Left lung (tissue), 14 donors: Measurements from ENCODE around the gene ERBB2. TPM values are rescaled to one million over a fixed set of nuclear protein-coding genes. Genes with fewer than 3 reads are reported as not detected.
A peak's percentile ranks its signal among the peaks of the same experiment; 100 is the strongest.

Experiments
- ATAC-seq: fragments of 200-7000 bp; cut with Tn5 transposase; one replicate; pipeline ENCODE4 v1.9.1; 2020; ENCODE audit warnings: moderate library complexity
- DNase-seq, 4 donors: peaks; one replicate each; pipeline ENCODE4 v3.0.0-alpha.2; 2013 to 2020
- H3K27ac ChIP-seq, 2 donors: fragments of 200-600 bp; sonication (generic) in 1 of 2; one replicate each; pipeline versions ENCODE4 v1.5.0 to v1.8.0; 2020 to 2021
- H3K27me3 ChIP-seq, 2 donors: fragments of 200-600 bp; sonication (generic) in 1 of 2; one replicate each; pipeline versions ENCODE4 v1.5.0 to v1.8.0; 2020 to 2021
- H3K36me3 ChIP-seq, 2 donors: fragments of 200-600 bp; sonication (generic) in 1 of 2; one replicate each; pipeline versions ENCODE4 v1.5.0 to v1.8.0; 2020 to 2021
- H3K4me1 ChIP-seq, 2 donors: fragments of 200-600 bp; one replicate each; pipeline ENCODE4 v1.8.0; 2021
- H3K4me3 ChIP-seq, 2 donors: fragments of 200-600 bp; sonication (generic) in 1 of 2; one replicate each; pipeline versions ENCODE4 v1.5.0 to v1.8.0; 2020 to 2021; ENCODE audit warnings: mild to moderate bottlenecking in 1 of 2
- H3K9me3 ChIP-seq, 2 donors: fragments of 200-600 bp; sonication (generic) in 1 of 2; one replicate each; pipeline versions ENCODE4 v1.5.0 to v1.8.0; 2020 to 2021
- intact Hi-C, 2 donors: fragments of 100-400 bp; cut with DNase I; formaldehyde crosslinking; loops; one replicate each; pipeline versions ENCODE4 v1.11.2 to v1.14.2; 2022
- long read RNA-seq, 12 donors: library from polyadenylated mRNA in 2 of 12; unstranded in 2 of 12; transcript quantifications; one replicate each; pipeline ENCODE4 v2.0.0 and lab custom pipeline, GENCODE V29; 2019 to 2026
- polyA plus RNA-seq, 6 donors: library from polyadenylated mRNA; unstranded; fragments of 120-200 nt; gene quantifications; one replicate each; pipeline ENCODE4 v1.2.1, GENCODE V29; 2013; ENCODE audit not compliant: insufficient read length in 6 of 6
- total RNA-seq, 2 donors: library from RNA; stranded (reverse); fragmentation: NEBNext Ultra II Directional; extraction: Animal tissue kit (Norgen Biotek cat#: 25700); gene quantifications; one replicate each; pipeline ENCODE4 v1.2.1, GENCODE V29; 2021
- TF ChIP-seq, protein P1 (sequence below), 2 donors: fragments of 200-600 bp; sonication (generic) in 1 of 2; IDR thresholded peaks; one replicate each; pipeline versions ENCODE4 v1.5.0 to v1.8.0; 2021; ENCODE audit warnings: antibody characterized with exemption in 2 of 2
- donor health status: DM: no; HTN: yes; CAD: no.
- donor health status: DM: no; HTN: no; CAD: no.

Gene ERBB2
- total RNA-seq (100 to 1,000 TPM in 1 of 2 donors, 10 to 100 TPM in 1; 65.1 to 137 TPM), polyA plus RNA-seq (100 to 1,000 TPM; 103 to 125 (median 107) TPM)
- long read RNA-seq, donor 1, full-length matches to known transcripts: 3 of 202 reads
- long read RNA-seq, donor 1, partial matches to known transcripts: 119 of 202 reads
- long read RNA-seq, donor 1, other reads (novel, unspliced or antisense): 80 of 202 reads
- long read RNA-seq, donor 2, full-length matches to known transcripts: 4 of 107 reads
- long read RNA-seq, donor 2, partial matches to known transcripts: 103 of 107 reads
- long read RNA-seq, donor 2, other reads (novel, unspliced or antisense): 0 of 107 reads
- long read RNA-seq, donor 3, full-length matches to known transcripts: 5 of 46 reads
- long read RNA-seq, donor 3, partial matches to known transcripts: 41 of 46 reads
- long read RNA-seq, donor 3, other reads (novel, unspliced or antisense): 0 of 46 reads
- long read RNA-seq, donor 4, full-length matches to known transcripts: 1 of 13 reads
- long read RNA-seq, donor 4, partial matches to known transcripts: 10 of 13 reads
- long read RNA-seq, donor 4, other reads (novel, unspliced or antisense): 2 of 13 reads
- long read RNA-seq, donor 5, full-length matches to known transcripts: 3 of 59 reads
- long read RNA-seq, donor 5, partial matches to known transcripts: 56 of 59 reads
- long read RNA-seq, donor 5, other reads (novel, unspliced or antisense): 0 of 59 reads
- long read RNA-seq, donor 6, full-length matches to known transcripts: 3 of 17 reads
- long read RNA-seq, donor 6, partial matches to known transcripts: 14 of 17 reads
- long read RNA-seq, donor 6, other reads (novel, unspliced or antisense): 0 of 17 reads
- long read RNA-seq, donor 7, full-length matches to known transcripts: 6 of 6 reads
- long read RNA-seq, donor 7, partial matches to known transcripts: 0 of 6 reads
- long read RNA-seq, donor 7, other reads (novel, unspliced or antisense): 0 of 6 reads
- long read RNA-seq, donor 8, full-length matches to known transcripts: 5 of 126 reads
- long read RNA-seq, donor 8, partial matches to known transcripts: 114 of 126 reads
- long read RNA-seq, donor 8, other reads (novel, unspliced or antisense): 7 of 126 reads
- long read RNA-seq, donor 9: 0 reads
- long read RNA-seq, donor 10, partial matches to known transcripts: 3 of 3 reads
- long read RNA-seq, donor 10, other reads (novel, unspliced or antisense): 0 of 3 reads
- long read RNA-seq, donor 11: 0 reads
- long read RNA-seq, donor 12, full-length matches to known transcripts: 2 of 93 reads
- long read RNA-seq, donor 12, partial matches to known transcripts: 47 of 93 reads
- long read RNA-seq, donor 12, other reads (novel, unspliced or antisense): 44 of 93 reads

DNA sequence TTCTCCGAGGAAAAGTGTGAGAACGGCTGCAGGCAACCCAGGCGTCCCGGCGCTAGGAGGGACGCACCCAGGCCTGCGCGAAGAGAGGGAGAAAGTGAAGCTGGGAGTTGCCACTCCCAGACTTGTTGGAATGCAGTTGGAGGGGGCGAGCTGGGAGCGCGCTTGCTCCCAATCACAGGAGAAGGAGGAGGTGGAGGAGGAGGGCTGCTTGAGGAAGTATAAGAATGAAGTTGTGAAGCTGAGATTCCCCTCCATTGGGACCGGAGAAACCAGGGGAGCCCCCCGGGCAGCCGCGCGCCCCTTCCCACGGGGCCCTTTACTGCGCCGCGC, at the start of gene ERBB2:
Gene ERBB2, plus strand, starts transcription at position 247 of the 330 bp plus-strand sequence. CDS start 175 bp downstream, outside the sequence.
- DNase-seq (peak in 3 of 4 donors; percentile 70 to 91 (median 79)), ATAC-seq (peak; percentile 85)
- H3K4me1 ChIP-seq: peaks cover 12 to 35% of the 10 kb centered on the region in 2 donors
- H3K4me3 ChIP-seq: peak within 1 kb of the TSS; percentile 54 to 67
- no peaks in the 10 kb centered on the region for H3K9me3 ChIP-seq
- peaks cover 0 to 39% of the 10 kb centered on the region in 2 donors for H3K27me3 ChIP-seq
- H3K27ac ChIP-seq: peak within 1 kb of the TSS; percentile 47 to 76
- TF ChIP-seq, protein P1, sequence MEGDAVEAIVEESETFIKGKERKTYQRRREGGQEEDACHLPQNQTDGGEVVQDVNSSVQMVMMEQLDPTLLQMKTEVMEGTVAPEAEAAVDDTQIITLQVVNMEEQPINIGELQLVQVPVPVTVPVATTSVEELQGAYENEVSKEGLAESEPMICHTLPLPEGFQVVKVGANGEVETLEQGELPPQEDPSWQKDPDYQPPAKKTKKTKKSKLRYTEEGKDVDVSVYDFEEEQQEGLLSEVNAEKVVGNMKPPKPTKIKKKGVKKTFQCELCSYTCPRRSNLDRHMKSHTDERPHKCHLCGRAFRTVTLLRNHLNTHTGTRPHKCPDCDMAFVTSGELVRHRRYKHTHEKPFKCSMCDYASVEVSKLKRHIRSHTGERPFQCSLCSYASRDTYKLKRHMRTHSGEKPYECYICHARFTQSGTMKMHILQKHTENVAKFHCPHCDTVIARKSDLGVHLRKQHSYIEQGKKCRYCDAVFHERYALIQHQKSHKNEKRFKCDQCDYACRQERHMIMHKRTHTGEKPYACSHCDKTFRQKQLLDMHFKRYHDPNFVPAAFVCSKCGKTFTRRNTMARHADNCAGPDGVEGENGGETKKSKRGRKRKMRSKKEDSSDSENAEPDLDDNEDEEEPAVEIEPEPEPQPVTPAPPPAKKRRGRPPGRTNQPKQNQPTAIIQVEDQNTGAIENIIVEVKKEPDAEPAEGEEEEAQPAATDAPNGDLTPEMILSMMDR (IDR thresholded peaks at IDR 0.05): no peak
- H3K36me3 ChIP-seq: no peaks in the 10 kb centered on the region
- intact Hi-C loops: no loop called here

DNA sequence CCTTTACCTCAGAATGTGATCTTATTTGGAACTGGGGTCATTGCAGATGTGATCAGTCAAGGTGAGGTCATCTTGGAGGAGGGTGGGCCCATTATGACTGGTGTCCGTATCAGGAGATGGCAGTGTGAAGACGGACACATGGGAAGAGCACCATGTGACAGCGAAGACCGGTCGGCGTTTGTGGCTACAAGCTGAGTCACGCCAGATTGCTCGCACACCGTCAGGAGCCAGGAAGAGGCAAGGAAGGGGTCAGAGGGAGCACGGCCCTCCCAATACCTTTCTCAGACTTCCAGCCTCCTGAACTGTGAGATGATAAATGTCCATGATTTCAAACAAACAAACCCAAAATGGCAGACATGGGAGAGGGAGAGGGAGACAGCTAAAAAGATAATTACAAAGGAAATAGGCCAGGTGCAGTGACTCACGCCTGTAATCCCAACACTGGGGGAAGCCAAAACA, 49.7 kb upstream of the ERBB2 start:
- H3K36me3 ChIP-seq: peaks cover 0 to 8% of the 10 kb centered on the region in 2 donors
- DNase-seq (no peak), ATAC-seq (no peak)
- intact Hi-C loops: no loop called here
- H3K27me3 ChIP-seq: no peaks in the 10 kb centered on the region
- TF ChIP-seq, protein P1 (IDR thresholded peaks at IDR 0.05): no peak
- peaks cover 0 to 56% of the 10 kb centered on the region in 2 donors for H3K4me1 ChIP-seq
- no peaks in the 10 kb centered on the region for H3K9me3 ChIP-seq
- no peak overlapping the region for H3K4me3 ChIP-seq
- no peak overlapping the region for H3K27ac ChIP-seq

DNA sequence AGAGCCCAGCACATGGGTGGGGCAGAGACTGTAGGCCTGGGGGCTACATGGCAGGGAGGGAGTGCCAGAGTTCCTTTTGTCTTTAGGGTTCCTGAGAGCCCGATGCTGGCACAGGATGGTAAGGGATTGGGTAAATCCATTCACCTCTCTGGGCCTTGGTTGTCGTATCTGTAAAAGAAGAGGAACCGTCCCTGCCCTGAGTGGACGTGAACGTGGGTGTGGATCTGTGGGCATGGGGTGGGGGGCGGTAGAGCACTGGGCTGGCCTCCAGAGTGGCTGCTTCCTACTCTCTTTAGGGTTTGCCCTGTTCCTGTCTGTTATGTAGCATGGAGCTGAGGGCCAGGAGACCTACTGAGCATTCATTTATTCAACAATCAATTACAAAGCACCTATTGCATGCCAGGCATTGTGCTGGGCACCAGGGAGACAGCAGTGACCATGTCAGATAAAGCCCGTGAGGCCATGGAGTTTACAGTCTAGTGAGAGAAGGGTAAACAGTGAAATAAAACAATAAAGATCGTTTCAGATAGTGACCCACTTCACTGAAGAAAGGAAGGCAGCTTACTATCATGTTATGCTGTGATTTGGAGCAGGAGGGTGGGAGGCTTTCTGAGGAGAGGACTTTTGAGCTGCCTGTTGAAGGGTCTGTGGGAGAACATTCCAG, 47.8 kb upstream of the ERBB2 start:
- DNase-seq: no peak
- intact Hi-C loops: no loop called here

More for the DNA sequence above, 47.8 kb upstream of the ERBB2 start:
- peak overlapping the region in 1 of 2 donors; percentile 57 for H3K27ac ChIP-seq
- no peaks in the 10 kb centered on the region for H3K27me3 ChIP-seq
- H3K4me3 ChIP-seq: no peak overlapping the region
- peaks cover 0 to 19% of the 10 kb centered on the region in 2 donors for H3K36me3 ChIP-seq
- no peaks in the 10 kb centered on the region for H3K9me3 ChIP-seq
- TF ChIP-seq, protein P1 (IDR thresholded peaks at IDR 0.05): no peak
- H3K4me1 ChIP-seq: peaks cover 0 to 53% of the 10 kb centered on the region in 2 donors
- ATAC-seq: no peak
